ENCODE data around the gene DCAF17. TPM values are rescaled to one million over a fixed set of nuclear protein-coding genes. Genes with fewer than 3 reads are reported as not detected.

DCAF17 gene
- total and polyA plus RNA-seq, 2 donors from 2014 or later: 4.9 to 18.5 TPM

DNA sequence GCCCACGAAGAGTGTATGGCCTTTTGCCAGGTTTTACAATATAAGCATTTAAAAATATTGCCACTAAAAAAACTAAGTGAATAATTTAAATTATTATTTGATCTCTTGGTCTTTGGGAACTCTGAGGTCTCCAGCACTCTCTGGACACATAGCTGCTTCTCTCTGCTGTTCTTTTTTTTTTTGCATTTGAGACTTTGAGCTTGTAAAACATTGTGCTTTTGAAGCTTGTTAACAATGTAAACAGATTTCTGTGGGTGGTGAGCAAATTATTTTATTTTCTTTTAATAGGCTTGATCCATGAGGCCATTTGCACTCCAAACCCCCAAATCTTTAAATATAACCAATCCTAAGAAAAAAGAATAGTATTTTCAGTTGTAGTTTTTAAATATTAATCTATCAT, 42.0 kb downstream of the DCAF17 start:
- Histone ChIP-seq H3K4me1 (ENCODE audit: control insufficient read depth in 2 of 3, insufficient read depth in 2 of 3, low read depth in 1 of 3, low read length in 3 of 3) (no peaks in the 10 kb centered on the region), H3K27ac (ENCODE audit: low read depth in 2 of 2, low read length in 2 of 2) (no peak overlapping the region), H3K27me3 (ENCODE audit: control insufficient read depth, insufficient read depth, low read length) (no peaks in the 10 kb centered on the region), H3K9me3 (ENCODE audit: control insufficient read depth in 2 of 3, insufficient read depth in 1 of 3, low read length in 3 of 3) (no peaks in the 10 kb centered on the region), H3K9ac (ENCODE audit: low read length in 3 of 3) (no peak overlapping the region), H3K4me3 (ENCODE audit: low read length in 3 of 3) (no peak overlapping the region), H3K36me3 (ENCODE audit: control insufficient read depth in 2 of 3, insufficient read depth in 3 of 3, low read length in 3 of 3) (peaks cover 0 to 4% (median 0%) of the 10 kb centered on the region in 3 donors)
- TF ChIP-seq, protein P1, sequence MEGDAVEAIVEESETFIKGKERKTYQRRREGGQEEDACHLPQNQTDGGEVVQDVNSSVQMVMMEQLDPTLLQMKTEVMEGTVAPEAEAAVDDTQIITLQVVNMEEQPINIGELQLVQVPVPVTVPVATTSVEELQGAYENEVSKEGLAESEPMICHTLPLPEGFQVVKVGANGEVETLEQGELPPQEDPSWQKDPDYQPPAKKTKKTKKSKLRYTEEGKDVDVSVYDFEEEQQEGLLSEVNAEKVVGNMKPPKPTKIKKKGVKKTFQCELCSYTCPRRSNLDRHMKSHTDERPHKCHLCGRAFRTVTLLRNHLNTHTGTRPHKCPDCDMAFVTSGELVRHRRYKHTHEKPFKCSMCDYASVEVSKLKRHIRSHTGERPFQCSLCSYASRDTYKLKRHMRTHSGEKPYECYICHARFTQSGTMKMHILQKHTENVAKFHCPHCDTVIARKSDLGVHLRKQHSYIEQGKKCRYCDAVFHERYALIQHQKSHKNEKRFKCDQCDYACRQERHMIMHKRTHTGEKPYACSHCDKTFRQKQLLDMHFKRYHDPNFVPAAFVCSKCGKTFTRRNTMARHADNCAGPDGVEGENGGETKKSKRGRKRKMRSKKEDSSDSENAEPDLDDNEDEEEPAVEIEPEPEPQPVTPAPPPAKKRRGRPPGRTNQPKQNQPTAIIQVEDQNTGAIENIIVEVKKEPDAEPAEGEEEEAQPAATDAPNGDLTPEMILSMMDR (IDR thresholded peaks at IDR 0.05; ENCODE audit: borderline replicate concordance, extremely low read depth, insufficient read depth): no peak
- FAIRE-seq: no peak
- intact Hi-C loops (cut with DNase I): no loop called here
- DNase-seq: no peak

DNA sequence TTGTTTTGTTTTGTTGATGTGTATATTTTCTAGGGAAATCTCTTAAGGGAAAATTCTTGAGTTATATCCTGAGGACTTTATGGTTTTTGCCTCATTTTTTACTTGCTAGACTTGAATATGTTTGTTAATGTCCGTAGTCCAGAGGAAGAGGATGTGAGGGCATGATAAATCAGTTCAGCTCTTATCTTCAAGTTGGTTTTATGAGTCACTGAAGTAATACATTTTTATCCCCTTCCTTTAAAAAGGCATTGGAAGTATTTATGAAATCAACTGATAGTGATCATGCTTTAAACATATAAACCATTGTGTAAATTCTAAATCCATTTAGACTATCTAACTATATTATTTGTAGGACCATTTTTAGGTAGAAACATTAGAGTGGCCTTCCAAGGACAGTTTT, 44.3 kb downstream of the DCAF17 start:
- no peaks in the 10 kb centered on the region for H3K4me1 ChIP-seq (ENCODE audit: control insufficient read depth in 2 of 3, insufficient read depth in 2 of 3, low read depth in 1 of 3, low read length in 3 of 3)
- H3K4me3 ChIP-seq (ENCODE audit: low read length in 3 of 3): no peak overlapping the region
- H3K9ac ChIP-seq (ENCODE audit: low read length in 3 of 3): no peak overlapping the region
- no peaks in the 10 kb centered on the region for H3K27me3 ChIP-seq (ENCODE audit: control insufficient read depth, insufficient read depth, low read length)
- H3K27ac ChIP-seq (ENCODE audit: low read depth in 2 of 2, low read length in 2 of 2): no peak overlapping the region
- intact Hi-C loops (cut with DNase I): no loop called here
- FAIRE-seq (no peak), DNase-seq (no peak)
- peaks cover 0 to 6% (median 0%) of the 10 kb centered on the region in 3 donors for H3K36me3 ChIP-seq (ENCODE audit: control insufficient read depth in 2 of 3, insufficient read depth in 3 of 3, low read length in 3 of 3)
- TF ChIP-seq, protein P1 (IDR thresholded peaks at IDR 0.05; ENCODE audit: borderline replicate concordance, extremely low read depth, insufficient read depth): no peak
- H3K9me3 ChIP-seq (ENCODE audit: control insufficient read depth in 2 of 3, insufficient read depth in 1 of 3, low read length in 3 of 3): no peaks in the 10 kb centered on the region

DNA sequence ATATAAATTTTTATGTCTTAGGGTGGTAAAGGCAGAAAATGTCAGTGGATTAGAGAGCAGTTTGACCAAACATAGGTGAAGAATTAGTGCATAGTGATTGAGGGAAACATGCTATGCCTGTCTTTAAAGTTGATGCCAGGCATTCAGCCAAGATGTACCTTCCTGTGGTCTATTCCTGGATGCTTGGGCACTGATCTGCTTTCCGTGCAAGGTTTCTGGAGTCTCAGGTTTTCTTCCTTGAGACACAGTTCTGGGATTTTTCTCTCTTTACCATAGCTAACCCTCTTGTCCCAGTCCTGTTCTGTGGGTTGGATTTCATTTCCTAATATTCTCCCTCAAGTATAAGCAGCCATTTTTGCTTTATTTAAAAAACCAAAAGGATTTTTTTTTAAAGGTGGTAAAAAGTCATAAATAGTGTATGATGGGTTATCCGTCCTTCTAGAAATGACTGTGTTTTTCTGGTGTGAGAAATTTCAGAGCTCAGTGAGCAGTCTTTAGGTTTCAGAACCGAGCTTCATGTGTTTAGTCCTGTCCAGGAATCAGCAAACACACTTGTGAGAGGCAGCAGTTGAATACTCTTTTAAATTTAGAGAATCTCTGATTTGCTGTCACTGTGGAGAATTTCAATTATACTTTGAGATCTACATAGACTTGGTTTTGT, 45.3 kb downstream of the DCAF17 start:
- Histone ChIP-seq H3K9ac (ENCODE audit: low read length in 3 of 3) (no peak overlapping the region), H3K27me3 (ENCODE audit: control insufficient read depth, insufficient read depth, low read length) (no peaks in the 10 kb centered on the region), H3K4me3 (ENCODE audit: low read length in 3 of 3) (no peak overlapping the region), H3K9me3 (ENCODE audit: control insufficient read depth in 2 of 3, insufficient read depth in 1 of 3, low read length in 3 of 3) (no peaks in the 10 kb centered on the region), H3K4me1 (ENCODE audit: control insufficient read depth in 2 of 3, insufficient read depth in 2 of 3, low read depth in 1 of 3, low read length in 3 of 3) (no peaks in the 10 kb centered on the region), H3K36me3 (ENCODE audit: control insufficient read depth in 2 of 3, insufficient read depth in 3 of 3, low read length in 3 of 3) (peaks cover 0 to 6% (median 0%) of the 10 kb centered on the region in 3 donors), H3K27ac (ENCODE audit: low read depth in 2 of 2, low read length in 2 of 2) (no peak overlapping the region)
- DNase-seq (no peak), FAIRE-seq (no peak)
- TF ChIP-seq, protein P1 (IDR thresholded peaks at IDR 0.05; ENCODE audit: borderline replicate concordance, extremely low read depth, insufficient read depth): no peak
- intact Hi-C loops (cut with DNase I): no loop called here
